ENCODE results near the gene CA10.

Gene CA10

DNA sequence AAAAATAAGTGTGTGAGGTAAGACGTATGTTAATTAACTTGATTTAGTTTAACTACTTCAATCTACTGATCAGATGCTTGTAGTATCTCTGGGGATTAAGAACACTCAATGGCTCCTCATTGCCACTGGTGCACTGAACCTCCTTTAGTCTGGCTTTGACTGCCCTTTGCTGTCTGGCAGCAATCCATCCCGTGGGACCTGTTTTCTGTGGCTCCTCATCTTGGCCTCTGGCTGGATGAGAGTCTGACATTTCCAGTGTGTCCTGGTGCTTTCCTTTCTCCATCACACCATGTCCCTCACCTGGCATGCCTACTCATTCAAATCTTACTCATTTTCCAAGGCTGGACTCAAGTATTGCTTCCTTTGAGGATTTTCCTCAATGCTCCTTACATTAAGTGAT lies 212.2 kb downstream of the CA10 start:
- DNase-seq, result no peak

DNA sequence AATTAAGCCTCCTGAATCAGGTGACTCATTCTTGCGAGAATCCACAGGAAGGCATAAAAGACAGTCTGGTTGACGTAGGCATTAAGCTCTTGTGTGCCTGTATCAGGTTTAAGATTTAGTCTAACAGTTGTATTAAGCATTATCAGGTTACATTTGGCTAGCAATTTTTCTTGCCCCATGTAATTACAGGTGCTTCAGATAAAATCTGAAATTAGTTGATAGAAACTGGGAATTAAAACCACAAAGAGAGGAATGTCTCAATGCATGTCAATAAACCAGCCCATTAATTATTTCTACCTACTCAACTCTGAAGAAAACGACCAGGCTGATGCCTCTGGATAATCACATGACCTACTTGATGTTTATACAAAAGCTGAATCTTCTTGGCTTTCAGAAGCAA lies 217.2 kb downstream of the CA10 start:
- DNase-seq, result no peak

DNA sequence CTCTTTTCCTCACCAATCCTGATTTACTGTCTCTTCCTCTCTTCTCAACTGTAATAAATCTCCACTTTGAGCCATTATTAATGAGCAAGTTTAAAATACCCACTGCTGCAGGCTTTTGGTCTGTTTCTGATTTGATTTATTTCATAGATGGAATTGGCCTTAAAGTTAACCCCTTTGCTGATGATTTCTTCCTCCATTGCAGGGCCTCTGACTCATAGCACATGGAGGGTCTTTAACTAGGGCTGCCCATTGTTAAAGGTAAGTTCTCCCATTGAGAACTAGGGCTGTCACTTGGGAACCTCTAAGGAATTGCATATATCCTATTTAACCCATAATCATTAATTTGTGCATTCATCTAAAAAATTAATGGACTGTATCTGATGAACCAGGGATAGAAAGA lies 221.2 kb downstream of the CA10 start:
- no peak for DNase-seq

DNA sequence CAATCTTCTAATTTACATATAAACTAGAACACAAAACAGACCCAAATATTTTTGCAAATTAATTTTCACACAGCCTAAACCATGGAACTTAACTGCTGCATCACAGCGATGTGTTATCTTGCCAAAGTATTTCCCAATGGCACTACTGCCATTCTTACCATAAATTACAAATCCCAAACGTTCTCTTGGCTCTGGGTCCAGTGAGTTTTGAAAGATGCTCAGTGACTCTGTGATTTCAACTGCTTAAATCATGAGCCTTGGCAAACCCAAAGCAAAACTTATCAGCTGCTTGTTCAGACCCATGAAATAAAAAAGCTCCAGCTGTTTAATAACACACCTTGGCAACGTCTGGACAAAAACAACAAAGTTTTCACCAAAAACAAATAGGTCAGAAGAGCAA lies 223.0 kb downstream of the CA10 start:
- no peak for DNase-seq

DNA sequence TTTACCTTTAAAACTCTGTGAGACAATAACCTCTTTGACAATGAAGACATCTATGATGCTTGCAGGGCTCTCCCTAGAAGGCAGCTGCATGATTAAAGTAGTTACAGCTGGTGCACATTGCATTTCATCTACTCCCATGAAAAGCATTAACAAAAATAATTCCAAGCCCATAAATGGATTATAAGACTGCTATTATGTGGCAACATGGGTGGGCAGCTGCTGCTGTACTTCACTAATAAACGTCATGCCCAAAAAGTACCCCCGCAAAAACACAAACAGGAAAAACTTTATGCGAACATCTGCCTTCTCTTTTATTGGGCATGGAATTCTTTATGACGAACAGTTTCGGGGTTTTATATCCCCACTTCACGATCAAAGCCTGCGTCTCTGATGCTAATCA lies 224.9 kb downstream of the CA10 start:
- DNase-seq, result no peak

DNA sequence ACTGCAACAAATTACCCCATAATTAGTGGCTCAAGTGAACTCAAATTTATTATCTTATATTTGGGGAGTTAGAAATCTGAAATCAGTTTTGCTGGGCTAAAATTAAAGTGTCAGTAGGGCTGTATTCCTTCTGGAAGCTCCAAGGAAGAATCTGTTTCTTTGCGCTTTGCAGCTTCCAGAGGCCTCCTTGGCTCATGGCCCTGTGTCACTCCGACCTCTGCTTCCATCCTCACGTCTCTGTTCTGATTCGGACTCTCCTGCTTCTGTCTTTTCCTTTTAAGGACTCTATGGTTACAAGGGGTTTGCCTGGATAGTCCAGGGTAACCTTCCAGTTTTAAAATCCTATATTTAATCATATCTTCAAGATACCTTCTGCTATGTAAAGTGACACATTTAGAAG lies 232.1 kb downstream of the CA10 start:
- no peak for DNase-seq

DNA sequence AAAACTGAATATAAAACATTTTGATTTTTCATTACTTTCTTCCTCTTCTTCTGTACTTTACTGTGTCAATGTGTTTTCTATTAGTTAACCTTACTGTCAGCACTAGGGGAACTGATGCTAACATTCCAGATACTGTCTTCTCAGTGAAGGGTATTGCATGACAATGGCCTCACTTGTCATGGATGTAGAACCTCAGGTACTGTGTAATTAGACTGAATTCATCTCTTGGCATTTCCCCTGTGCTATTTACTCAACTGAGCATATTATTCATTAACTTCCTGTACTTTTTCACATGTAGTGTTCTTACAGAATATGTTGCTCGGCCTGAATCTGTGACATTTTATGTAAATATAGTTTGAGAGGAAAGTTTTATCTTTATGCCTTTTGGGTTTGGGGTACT lies 237.0 kb downstream of the CA10 start:
- no peak for DNase-seq

DNA sequence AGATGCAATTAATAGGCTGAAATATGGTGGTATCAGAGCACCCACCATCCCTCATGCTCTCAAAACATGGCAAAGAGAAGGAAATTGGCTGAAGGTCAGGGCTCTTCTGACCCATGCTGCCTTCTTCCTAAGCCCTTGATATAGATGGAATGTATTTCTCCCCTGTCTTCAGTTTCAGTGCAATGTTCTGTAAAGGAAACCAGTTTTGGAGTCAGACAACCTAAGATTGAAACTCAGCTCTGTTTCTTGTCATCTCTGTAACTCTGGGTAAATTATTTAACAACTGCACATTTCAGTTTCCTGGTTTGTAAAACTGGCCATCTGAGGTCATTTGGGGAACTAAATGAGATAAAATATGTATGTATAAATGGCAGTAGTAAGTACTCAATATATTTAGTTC lies 243.9 kb downstream of the CA10 start:
- DNase-seq, result no peak

DNA sequence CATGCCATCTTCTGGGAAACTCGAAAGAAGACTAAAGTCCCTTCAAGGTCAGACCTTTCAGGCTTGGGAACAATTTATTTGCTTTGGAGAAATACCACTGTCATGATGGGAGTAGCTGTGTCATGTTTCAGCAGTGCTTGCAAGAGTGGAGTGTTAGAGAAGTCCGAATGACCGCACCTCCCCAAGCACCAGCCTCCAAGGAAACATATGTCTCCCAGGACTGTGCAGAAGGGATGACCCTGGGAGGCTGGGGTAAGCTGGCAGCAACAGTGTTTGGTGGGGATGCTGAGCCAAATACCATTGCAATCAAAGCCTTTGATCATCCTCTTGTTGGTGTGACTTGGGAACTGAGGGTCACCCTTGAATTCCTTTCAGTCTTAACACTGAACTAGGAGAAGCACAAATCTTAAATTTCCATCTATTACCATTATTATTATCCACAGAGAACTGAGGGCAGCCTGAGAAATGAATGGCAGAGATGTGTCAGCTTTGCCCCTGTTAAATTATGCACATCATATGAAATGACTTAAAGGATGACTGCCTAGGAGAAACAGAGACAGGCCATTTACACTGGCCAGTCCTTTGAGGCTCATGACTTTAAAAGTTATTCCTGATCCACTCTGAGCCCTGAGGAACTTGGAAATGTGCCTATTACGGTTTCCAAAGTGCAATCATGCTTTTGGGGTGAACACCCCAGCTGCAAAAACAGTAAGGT lies 244.9 kb downstream of the CA10 start:
- no peak for DNase-seq

DNA sequence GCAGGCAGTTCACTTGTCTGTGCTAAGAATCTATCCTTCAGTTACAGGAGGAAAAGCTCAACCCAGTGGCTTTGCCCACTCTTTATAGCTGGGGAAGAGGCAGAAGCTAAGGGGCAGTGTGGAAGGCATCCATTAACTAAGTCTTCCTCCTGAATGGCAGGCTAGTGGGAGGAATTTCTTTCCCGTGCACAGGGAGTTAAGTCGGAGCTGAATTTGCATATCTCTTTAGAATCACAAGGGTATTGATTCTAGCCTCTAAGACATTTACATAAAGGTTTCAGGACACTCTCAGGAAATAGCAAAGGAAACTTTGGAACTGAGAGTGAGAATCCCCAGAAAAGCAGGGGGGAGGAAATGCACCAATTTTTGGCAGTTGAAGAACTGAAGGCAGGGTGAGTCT lies 245.6 kb downstream of the CA10 start:
- DNase-seq, result no peak

DNA sequence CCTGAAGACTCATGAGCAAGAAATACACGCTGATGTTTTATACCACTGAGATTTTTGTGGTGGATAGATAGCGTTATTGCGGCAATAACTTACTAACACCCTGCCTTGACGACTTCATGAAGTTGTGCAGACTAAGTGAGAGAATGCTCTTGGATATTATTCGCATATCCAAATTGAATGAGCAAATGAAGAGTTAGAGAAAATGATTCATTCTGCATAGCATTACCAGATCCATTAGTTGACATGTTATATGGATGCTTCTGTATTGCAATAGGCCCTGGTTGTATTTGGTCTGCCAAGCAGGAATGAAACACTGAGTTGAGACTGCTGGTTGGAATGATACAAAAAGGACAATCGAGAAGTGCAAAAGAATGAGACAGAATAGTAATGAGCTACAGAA lies 247.3 kb downstream of the CA10 start:
- DNase-seq, result no peak

DNA sequence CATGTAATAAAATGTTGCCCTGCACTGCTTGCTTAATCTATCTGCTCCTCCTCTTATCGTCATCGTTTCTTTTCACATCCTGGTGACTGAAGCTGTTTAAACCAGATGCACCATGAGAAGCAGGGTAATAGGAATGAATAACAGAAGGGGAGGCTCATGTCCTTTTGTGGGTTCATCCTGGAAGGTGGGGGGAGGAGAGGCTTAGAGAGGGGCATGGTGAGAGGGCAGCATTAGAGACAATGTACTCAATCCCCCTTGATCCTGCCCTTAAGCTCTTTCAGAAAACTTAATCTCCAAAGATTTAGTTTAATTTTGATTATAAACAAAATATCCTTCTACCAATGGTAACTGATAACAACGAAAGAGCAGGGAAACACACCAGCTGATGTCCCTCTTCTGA lies 248.5 kb downstream of the CA10 start:
- no peak for DNase-seq

DNA sequence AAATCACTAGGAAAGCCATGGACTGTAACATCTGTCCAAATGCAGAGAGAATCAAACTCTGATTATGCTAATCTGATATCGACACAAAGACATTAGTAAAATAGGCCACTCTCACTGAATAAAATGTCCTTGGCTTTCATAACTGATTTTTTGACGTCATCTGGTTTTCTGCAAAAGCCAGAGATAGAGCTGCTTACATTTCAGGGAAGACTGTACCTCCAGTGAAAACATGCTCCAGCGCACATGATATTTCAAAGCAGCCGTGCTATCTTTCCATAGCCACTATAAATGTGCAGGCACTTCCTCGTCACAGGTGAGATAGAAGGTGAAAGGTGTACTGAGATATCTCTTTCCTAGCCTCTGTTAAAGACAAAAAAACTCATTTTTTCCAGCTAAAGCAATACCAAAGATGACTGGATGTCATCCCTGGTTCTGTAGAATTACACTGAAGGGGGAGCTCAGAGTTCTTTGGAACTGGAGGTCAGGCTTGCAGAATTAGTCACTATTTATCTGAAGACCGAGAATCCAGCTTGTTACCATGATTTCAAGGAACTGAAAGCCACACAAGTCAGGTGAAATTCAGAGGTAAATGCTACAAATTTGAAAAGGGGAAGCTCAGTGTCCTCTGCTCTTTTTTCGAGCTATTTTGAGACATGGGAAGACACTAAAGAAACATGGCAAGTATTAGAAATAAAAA lies 249.5 kb downstream of the CA10 start:
- no peak for DNase-seq

DNA sequence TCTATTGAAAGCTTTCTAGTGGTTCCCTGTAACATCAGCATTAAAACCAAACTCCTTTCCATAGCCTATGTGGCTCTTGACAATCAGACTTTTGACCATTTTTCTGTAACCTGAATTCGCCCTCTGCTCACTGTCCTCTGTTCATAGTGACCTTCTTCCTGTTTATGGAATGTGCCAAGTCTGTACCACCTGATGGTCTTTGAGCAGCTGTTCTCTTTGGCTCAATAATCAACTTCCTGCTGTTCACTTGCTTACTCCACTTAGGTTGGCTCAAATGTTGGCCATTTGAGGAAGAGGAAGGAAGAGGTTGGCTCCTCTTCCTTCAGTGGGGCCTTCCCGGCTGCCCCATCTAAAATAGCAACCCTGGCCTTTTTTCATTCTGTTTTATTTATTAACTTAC lies 251.5 kb downstream of the CA10 start:
- DNase-seq, result no peak

DNA sequence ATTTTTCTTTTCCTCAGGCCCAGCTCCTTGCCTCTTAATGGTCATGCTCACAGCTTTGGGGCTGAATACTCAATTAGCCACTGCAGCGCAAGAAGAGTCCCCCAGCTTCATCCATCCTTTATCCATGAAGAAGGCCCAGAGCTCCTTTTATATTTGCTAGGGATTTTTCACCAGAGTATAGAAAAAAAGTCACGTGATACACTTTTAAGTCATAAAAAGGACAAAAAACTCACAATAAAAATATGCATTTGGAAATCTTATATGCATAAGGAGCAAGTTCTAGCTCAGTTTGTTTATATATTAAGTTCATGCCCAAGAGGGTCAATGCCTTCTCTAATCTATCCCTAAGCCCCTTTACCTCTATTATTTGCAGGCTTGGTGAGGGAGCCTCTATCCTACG lies 254.1 kb downstream of the CA10 start:
- DNase-seq, result no peak

DNA sequence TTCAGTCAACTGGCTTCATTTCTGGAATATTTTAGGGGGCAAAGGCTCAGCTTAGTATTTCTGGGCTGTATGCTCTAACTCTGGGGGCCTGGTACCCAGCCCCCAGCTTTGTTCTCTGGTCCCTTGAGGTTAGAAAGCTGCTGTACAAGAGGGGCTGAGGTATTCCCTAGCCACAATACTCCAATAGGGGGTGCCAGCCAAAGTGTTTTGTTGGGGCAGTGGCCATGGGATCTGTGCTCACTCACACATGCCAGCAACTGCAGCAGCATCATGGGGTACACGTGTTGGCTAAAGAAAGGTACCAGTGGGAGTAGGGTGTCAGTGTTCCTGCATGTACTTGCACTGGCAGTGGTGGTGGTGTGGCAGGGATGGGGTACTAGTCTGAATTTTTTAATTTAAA lies 257.3 kb downstream of the CA10 start:
- DNase-seq, result no peak

DNA sequence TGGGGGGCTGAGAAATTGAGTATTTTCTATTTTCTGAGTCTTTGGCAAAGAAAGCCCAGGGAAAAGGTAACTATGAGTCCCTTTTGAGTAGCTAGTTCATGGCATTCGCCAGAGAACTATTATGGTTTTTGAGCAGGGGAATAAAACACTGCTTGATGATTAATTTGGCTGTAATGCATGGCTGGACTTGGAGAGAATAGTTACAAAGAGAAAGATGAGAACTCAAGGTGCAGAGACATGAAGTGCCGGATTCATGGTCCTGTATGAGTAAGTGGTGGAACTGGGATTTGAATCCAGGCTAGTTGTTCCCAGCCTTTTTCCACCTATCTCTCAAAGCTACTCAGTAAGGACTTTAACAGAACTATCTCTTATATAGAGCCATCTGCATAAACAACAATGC lies 266.6 kb downstream of the CA10 start:
- no peak for DNase-seq

DNA sequence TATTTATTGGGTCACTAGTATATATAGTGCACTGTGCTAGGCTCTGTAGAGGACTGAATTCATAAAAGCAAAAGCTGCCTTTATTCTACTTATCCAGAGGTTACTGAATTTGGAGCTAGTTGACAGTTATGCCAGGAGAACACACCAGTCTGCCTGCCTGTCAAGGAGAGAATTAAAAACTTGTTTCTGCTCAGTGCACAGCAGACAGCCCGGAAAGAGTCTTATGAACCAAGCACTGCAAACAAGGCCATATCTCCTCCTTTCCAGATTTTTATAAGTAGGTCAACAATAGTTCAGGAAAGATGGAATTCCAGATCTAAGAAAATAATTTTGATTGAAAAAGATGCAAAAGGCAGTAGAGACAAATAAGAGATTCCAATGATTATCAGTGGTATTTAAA lies 267.8 kb downstream of the CA10 start:
- no peak for DNase-seq

DNA sequence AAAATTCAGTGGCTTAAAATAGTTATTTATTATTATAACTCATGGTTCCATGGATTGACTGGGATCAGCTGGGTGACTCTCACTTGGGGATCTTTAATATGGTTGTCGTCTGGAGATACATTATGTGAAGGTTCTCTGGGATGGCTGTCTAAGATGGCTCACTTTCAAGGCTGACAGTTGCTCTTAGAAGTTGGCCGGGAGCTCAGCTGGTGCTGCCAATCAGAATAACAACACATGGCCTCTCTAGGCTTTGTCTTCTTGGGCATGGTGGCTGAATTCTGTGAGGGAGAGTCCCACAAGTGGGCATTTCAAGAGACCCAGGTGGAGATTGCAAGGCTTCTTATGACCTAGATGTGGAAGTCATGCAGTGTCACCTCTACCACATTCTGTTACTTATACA lies 269.7 kb downstream of the CA10 start:
- DNase-seq, result no peak

DNA sequence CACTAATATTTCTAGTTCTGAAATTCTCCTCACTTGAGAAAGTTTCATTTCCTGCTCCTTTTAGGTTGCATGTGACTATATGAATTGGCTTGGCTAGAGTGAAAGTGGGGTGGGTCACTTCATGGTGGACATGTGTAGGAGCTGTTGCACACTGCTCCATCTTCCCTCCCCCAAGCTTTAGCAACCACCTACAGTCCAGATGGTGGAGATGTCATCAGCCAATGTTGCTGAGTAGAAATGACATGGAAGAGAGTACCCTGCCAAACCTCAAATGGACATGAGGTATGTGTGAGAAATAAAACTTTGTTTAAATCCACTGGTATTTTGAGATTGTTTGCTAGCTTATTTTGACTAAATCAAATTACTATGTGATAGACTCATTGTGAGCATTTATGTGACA lies 281.5 kb downstream of the CA10 start:
- no peak for DNase-seq

DNA sequence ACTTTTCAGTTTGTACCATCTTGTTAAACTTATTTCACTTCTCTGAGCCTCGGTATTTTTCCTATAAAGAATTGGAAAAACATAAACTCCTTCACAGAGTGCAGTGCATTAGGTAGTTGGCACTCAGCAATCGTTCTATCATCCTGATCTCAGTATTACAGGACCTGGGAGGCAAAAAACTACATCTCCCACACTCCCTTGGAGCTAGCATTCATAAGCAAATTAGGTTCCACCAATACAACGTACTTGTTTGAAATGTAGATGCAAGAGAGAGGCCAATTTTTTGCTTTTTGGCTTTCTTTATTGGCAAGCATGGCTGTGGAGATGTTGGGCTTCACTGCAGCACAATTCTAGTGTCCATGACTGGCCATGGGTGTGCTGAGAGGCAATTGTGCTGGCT lies 285.2 kb downstream of the CA10 start:
- no peak for DNase-seq

DNA sequence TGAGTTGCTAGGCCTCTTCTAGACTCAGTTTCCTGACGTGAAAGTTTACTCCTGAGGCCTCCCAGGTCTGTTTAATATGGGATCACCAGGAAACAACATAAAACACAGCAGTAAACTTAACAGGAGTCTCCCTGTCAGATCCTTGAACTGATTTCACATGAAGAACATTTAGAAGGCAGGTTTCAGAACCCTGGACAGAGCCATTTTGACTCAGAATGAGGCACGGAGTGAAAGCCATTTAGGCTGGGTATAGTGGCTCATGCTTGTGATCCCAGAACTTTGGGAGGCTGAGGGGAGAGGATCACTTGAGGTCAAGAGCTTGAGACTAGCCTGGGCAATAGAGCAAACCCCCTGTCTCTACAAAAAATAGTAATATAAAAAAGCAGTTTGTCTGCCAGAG lies 289.1 kb downstream of the CA10 start:
- no peak for DNase-seq

DNA sequence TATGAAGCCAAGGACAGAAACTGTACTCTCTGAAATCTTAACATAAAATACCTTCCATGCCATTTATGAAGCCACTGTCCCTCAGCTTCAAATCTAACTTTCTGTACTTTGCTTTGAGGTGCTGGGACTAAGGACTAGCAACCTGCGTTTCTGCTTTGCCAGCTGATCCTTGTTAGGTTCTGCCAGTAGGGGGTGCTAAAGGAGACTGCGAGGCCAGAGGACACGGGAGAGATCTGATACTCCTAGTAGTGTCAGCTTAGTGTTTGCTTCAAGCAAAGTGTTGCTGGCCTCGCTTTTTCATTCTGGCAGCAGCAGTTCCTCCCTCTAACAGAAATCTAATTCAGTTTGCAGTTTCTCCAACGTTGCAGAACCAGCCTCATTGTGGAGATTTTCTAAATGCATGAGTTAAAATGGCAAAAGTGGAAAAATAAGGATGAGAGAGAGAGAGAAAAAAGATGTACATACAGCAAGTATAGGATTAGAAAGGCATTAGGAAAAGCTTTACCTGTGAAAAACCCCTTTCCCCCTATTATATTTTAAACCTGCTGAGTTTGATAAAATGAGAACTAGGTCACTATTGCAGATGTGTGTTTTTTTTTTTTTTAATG lies 297.5 kb downstream of the CA10 start:
- no peak for DNase-seq

DNA sequence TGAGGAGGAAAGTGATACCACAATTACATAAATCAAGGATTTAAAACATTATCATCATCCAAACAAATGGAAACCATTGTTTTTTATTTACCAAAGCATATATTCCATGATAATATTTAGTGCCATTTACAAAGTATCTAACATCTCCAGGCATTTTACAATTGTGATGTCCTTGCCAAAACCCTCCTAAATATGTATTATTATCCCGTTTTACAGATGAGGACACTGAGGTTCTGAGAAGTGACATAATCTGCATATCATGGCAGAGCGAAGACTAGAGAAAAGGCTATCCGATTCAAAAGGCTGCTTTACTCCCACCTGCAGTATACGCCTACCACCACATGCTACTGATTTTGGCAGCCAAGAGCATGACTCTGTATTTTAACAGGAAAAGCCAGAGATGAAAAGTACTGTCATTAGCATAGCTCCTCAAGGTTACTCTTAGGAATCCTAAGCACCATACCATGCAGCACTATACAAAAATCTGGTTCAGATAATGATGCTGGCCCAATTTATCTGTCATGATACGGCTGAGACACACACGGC lies 301.4 kb downstream of the CA10 start:
- DNase-seq, result no peak
